IPS DF 4.7 (cell line): ENCODE results near the gene TSSK6.
A peak's percentile ranks its signal among the peaks of the same experiment; 100 is the strongest.

Source experiments
- DNase-seq: peaks from one replicate; pipeline ENCODE4 v3.0.0-alpha.2; 2013; ENCODE audit warnings: low spot score; ENCODE audit errors: extremely low read depth

The TSSK6 gene

DNA sequence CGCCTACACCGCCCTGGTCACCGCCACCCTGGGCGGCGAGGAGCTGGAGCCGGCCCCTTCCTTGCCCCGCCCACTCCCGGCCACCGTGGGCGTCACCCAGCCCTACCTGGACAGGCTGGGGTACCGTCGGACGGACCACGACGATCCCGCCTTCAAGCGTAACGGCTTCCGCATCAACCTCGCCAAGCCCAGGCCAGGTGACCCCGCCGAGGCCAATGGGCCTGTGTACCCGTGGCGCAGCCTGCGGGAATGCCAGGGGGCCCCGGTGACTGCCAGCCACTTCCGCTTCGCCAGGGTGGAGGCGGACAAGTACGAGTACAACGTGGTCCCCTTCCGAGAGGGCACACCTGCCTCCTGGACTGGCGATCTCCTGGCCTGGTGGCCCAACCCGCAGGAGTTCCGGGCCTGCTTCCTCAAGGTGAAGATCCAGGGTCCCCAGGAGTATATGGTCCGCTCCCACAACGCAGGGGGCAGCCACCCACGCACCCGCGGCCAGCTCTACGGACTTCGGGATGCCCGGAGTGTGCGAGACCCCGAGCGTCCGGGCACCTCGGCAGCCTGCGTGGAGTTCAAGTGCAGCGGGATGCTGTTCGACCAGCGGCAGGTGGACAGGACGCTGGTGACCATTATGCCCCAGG lies 29.7 kb upstream of the TSSK6 start:
- DNase-seq: no peak

DNA sequence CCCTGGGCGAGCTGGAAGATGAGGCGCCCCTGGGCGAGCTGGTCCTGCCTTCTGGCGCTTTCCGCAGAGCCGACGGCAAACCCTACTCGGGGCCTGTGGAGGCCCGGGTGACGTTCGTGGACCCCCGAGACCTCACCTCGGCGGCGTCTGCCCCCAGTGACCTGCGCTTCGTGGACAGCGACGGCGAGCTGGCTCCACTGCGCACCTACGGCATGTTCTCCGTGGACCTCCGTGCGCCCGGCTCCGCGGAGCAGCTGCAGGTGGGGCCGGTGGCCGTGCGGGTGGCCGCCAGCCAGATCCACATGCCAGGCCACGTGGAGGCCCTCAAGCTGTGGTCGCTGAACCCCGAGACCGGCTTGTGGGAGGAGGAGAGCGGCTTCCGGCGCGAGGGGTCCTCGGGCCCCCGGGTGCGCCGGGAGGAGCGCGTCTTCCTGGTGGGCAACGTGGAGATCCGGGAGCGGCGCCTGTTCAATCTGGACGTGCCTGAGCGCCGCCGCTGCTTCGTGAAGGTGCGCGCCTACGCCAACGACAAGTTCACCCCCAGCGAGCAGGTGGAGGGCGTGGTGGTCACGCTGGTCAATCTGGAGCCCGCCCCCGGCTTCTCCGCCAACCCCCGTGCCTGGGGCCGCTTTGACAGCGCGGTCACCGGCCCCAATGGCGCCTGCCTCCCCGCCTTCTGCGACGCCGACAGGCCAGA lies 29.1 kb upstream of the TSSK6 start:
- no peak for DNase-seq

DNA sequence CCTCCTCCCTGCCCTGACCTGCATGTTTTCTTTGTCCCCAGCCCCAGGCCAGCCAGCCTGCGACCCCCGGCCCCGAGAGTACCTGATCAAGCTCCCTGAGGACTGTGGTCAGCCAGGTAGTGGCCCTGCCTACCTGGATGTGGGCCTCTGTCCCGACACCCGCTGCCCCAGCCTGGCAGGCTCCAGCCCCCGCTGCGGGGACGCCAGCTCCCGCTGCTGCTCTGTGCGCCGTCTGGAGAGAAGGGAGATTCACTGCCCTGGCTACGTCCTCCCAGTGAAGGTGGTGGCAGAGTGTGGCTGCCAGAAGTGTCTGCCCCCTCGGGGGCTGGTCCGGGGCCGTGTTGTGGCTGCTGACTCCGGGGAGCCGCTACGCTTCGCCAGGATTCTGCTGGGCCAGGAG lies 28.3 kb upstream of the TSSK6 start:
- DNase-seq: no peak

DNA sequence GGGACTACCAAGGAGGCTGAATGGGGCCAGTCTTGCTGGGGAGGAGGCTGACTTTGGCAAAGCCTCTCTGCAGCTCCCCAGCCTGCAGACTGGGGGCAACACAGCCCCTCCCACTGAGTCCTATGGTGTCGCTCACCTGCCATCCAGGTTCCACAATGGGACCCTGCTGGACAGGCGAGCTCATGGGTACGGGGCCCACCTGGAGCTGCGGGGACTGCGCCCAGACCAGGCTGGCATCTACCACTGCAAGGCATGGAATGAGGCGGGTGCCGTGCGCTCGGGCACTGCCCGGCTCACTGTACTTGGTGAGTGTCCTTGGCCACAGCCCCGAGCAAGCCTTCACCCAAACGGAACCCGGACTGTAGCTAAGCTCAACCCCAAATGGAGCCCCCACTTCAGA lies 27.8 kb upstream of the TSSK6 start:
- no peak for DNase-seq

DNA sequence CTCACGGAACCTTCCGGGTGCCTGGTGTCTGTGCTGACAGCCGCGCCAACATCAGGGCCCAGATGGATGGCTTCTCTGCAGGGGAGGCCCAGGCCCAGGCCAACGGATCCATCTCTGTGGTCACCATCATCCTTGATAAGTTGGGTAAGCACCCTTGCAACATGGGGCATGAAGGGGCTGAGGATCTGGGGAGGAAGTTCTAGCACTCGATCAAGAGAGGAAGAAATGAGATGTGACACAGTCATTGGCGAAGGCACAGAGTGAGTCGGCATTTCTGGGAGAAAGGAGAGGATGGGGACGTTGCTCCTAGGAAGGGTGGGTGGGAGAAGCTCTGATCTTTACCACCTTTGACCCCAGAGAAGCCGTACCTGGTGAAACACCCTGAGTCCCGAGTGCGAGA lies 27.2 kb upstream of the TSSK6 start:
- DNase-seq: no peak

DNA sequence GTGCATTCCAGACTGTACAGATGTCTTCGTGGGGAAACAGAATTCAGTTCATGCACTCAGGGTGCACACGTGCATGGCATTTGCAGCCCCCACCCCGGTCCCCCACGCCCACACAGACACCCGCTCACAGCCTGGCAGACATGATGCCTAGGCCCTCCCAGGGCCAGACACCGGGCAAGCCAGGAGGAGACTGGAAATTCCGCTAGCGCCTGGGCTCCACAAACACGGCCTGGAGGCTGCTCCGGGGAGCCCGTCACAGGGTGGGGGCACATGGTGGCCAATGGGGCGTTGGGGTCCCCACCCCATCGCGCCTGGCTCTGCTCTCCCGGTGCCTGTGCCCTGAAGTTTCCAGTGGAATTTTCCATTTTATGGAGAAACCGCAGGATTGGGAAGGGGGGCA lies 26.3 kb upstream of the TSSK6 start:
- DNase-seq: no peak

DNA sequence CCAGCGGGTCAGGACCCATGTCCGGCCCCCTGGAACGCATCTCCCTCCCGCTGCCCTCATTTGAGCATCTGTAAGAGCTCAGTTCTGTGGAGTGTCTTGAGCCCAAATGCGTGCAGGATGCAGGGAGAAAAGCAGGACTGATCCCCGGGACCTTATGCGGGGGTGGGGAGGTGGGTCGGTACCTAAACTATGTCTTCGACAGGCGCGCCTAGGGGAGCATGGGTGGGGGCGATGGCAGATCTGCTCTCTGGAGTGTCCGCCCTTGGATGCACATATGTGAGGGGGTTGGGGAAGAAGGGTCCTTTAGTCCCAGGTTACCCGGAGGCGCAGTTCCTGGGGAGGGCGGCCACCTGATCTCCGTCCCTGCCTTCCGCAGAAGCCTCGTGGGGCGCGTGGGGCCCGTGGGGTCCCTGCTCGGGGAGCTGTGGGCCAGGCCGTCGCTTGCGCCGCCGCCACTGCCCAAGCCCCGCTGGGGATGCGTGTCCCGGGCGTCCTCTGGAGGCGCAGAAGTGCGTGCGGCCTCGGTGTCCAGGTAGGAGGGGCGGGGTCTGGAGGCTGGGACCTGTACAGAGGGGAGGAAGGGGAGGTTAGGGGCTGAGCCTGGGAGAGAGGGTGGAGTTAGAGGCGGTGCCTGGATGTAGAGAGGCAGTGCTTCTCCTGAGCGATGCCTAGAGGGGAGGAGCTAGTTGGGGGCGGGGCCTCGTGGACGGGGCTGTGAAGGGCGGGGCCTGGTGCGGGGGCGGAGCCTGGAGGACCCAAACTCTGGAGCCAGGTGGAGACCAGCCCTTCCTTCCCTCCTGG lies 25.6 kb upstream of the TSSK6 start:
- DNase-seq: peak; percentile 62

DNA sequence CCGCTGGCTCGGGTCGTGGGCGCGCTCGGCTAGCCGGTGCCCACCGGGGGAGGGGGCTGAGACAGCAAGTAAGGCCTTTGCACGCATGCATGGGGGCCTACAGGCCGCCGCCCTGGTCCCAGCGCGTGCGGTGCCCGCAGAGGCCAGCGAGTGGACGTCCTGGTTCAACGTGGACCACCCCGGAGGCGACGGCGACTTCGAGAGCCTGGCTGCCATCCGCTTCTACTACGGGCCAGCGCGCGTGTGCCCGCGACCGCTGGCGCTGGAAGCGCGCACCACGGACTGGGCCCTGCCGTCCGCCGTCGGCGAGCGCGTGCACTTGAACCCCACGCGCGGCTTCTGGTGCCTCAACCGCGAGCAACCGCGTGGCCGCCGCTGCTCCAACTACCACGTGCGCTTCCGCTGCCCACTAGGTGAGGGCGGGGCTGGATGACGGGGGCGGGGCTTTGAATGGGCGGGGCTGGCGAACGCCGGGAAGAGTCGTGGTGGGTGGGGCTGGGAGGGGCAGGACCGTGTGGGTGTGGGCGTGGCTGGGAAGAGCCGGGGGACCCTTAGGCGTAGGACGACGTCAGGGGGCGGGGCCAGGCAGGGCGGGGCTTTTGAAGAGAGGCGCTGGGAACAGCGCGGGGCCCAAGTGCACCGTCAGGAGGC lies 24.8 kb upstream of the TSSK6 start:
- no peak for DNase-seq

DNA sequence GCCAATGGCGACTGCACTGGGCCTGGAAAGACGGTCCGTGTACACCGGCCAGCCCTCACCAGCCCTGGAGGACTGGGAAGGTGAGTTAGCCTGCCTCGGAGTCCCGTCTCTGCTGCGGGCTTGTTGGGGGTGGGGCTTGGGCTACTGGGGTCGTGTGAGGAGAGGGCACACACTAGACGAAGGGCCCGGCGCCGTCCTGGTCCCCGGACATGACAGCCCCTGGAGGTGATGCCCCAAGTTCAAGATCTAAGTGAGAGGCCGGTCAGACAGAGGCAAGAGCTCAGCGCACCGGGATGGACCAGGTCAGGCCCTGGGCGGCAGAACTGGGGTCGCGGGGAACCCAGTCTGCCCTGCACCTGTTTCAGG lies 24.3 kb upstream of the TSSK6 start:
- DNase-seq: no peak

DNA sequence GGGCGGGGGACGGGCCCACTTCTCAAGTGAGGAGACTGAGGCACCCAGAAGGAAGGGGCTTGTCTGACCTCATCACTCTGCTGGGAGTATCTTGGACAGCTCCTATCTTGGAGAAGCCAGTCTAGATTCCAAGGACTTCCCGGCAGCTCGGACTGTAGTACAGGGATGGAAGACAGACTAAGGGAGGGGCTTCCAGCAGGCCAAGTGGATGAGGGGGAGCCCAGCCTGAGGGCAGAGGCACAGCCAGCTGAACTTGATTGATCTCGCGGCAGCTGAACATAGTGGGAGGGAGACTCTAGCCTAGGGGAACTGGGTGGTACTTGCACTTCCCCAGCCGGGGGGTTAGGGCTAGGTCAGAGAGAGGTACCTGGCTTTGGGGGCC lies 23.4 kb upstream of the TSSK6 start:
- DNase-seq: no peak

DNA sequence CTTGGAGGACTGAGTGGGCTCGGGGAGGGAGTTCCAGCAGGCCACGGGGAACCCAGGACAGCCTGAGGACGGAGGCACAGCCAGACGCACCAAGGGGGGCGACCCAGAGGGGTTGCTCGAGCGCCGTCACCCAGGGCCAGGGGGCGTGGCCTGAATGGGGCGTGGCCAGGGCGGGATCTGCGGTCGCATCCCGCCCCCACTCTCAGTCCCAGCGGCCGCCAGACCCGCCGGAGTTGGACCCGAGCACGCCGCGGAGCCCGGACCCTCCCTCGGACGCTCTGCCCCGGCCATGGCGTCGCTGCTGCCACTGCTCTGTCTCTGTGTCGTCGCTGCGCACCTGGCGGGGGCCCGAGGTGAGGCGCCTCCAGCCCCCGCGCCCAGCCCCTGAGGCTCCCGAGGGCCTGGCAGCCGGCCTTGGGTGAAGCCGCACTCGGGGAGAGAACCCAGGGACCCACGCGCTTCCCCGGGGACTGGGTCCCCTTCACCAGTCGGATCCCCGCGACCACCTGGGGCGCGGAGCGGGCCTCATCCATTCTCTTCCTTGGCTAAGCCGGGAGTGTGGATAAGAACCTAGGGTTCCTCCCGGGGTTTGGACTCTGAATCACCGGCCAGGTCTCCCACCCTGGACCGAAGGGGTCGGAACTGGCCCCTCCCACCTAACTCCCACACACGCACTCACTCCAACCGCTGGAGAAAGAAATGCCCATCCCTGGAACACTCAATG lies 22.9 kb upstream of the TSSK6 start, which contains the start of gene CILP2:
CILP2 (plus strand) TSS at position 205 of the 724 bp plus-strand sequence; CDS start at position 290, 85 bp downstream.
- DNase-seq: no peak

DNA sequence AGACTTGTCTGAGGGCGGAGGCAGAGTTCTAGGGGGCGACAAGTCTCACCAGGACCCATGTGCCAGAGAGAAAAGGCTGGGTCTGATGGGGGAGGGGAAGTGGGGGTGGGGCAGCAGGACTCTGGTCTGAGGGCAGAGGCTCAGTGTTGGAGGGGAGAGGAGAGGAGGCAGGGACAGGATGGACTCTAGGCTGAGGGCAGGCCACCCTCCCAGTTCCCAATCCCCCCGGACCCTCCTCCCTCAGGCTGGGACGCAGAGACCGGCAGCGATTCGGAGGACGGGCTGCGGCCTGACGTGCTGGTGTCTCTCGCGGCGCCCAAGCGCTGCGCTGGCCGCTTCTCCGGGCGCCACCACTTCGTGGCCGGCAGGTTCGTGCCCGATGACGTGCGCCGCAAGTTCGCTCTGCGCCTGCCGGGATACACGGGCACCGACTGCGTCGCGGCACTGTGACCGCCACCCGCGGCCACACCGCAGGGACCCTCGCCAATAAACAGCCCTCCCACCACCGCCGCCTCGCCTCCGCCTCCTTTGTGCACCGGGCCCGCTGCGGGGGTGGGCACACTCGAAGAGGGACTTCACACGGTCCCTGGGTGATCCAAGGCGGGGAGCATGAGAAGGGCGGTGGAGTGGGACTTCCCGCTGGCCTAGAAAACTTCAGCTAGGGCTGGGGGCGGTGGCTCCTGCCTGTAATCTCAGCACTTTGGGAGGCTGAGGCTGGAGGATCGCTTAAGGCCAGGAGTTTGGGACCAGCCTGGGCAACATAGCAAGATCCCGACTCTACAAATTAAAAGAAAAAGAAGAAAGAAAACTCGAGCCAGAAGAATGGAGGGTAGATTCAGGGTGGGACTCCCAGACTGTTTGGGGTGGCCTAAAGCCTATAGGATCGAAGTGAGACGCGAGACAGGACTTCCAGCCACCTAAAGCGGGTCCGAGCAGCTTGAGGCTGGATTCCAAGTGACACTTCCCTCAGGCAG lies 22.0 kb upstream of the TSSK6 start:
- DNase-seq: no peak

DNA sequence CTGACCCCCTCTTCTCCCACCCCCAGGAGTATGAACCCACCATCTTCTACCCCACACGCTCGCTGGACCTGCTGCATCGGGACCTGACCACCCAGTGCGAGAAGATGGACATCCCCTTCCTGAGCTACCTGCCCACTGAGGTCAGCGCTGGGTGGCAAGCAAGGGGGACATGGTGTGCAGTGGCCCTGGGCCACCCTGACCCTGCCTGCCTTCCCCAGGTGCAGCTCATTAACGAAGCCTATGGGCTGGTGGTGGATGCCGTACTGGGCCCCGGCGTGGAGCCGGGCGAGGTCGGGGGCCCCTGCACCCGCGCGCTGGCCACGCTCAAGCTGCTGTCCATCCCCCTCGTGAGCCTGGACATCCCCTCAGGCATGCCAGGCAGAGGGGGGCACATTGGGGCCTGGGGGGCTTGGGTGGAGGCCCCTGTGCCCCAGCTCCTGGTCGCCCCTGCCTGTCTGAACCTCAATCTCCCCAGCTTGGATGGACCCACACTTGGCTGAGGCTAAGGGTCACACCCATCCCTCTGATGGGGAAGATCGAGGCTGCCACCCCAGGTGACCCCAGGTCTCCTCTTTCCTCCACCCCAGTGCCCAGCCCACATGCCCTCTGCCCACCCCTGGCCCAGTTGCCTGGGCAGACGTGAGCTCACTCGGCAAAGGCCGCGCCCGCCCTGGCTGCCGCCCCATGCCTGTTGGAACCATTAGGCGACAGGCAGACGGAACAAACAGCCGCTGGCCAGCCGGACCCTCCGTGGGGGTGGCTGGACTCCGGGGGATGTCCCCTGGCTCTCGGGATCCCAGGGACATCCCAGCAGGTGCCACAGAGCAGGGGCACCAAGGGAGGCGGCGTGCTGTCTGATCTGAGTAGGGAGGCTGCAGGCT lies 20.2 kb upstream of the TSSK6 start:
- DNase-seq: no peak

DNA sequence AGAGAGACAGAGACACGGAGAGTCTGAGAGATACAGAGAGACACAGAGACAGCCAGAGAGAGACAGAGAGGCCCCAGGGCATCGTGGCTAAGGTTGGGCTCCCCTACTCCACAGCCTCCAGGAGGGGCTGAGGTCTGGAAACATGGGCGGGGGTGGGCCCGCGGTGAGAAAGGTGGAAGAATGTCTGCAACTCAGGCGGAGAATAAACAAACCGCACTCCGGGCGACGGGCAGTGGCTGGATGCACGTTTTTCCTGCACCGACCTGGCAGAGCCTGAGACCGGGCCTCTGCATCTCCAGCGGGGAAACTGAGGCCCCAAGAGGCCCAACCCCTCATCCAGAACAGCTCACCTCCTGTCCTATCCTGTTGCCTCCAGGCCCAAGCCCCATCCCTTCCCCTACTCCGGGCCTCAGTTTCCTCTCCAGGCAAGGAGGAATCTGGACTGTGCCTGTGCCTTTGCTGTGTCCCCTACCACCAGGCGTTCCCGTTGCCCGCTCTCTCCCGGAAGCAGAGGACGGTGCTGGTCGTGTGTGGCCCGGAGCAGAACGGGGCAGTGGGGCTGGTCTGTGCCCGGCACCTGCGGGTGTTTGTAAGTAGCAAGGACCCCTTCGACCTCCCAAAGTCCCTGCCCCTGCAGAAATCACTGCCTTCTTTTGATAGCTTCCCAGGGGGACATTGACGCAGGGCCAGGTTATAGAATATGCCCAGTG lies 19.4 kb upstream of the TSSK6 start:
- no peak for DNase-seq

DNA sequence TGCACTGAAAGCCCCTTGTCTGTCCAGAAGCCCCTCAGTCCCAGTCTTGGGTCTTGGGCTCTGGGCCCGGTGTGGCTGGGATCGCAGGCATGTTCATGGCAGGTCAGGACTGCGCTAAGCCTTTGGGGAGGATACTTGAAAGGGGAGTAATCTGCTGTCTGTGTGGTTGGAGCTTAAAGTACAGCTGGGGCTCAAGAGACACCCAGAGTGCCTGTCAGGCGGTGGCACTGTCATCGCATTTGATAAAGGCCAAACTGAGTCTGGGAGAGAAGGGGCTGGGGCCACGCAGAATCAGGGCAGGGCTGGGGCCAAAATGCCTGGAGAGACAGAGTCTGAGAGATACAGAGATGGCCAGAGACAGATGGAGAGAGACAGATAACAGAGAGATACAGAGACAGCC lies 18.5 kb upstream of the TSSK6 start:
- DNase-seq: no peak

DNA sequence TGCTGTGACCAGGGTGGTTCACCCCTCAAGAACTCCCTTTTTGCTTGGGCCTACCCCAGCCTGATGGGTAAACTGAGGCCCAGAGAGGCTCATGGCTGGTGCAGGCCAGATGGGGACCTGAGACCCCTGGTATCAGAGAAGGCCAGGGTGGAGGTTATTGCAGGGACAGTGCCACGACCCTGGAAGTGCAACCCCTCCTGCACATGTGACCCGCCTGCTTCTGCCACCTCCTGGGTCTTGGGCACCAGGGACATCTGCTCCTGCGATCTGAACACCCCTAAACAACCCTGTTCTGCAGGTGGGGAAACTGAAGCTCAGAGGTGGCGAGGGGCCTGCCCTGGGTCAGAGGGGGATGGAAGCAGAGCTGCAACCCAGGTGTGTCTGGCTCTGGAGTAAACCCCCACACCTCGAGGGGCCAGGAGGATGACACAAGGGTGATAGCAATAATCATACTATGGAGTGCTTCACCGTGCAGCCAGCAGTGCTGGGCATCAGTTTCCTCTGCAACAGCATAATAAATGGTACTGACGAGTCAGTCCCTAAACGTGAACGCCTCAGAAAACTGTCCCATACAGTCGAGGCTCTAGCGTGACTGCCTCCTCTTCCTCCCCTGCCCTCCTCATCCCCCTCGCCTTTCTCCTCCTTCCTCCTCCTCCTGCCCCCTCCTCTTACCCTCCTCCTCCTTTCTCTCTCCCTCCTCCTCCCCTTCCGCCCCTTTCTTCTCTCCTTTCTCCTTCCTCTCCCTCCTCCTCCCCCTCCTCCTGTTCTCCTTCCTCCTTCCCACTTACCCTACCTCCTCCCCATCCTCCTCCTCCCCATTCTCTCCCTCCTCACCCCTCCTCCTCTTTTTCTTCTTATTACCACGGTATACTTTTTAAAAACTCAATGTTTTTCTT lies 17.7 kb upstream of the TSSK6 start:
- DNase-seq: no peak

DNA sequence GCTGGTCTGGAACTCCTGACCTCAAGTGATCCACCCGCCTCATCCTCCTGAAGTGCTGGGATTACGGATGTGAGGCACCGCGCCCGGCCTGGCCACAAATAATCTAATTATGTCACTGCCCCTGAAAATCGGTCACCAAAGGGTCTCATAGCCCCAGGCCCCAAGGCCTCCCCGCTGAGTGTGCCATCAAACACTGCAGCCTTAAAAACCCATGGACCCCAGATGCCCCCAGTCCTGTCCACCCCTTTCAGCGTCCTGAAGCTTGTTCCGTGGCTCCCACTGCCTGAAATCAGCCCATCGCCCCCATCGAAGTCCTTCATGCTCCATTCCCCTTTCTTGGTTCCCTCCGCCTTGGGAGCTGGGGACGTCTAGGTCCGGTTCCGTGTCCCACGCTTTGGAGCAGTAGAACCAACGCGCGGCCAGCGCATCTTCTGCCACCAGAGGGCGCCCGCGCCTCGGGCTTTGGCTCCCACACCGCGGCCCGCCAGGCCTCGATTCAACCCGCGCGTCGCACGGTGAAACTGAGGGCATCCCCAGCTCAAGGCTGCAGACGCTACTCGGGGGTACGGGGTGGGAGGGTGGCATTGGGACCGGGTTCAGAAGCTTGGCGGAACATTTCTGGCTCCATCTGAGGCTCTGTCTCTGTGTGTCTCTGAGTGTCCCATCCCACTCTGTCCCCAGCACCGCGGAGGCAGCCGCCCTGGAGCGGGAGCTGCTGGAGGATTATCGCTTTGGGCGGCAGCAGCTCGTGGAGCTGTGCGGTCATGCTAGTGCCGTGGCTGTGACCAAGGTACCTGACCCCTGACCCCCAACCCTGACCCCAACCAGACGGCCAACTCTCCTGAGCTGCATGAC lies 16.8 kb upstream of the TSSK6 start:
- DNase-seq: peak; percentile 60
